ENCODE measurements around the gene MLN. TPM values are rescaled to one million over a fixed set of nuclear protein-coding genes. Genes with fewer than 3 reads are reported as not detected.

The MLN gene
- polyA plus RNA-seq, 1 donor from 2014 or later: not detected

GRCh38 chr6:33782561-33782960, 21.2 kb downstream of the MLN start:
- Histone ChIP-seq H3F3A (ENCODE audit: insufficient read depth, low read length, poor library complexity, severe bottlenecking) (peaks cover 2% of the 10 kb centered on the region), H3K36me3 (ENCODE audit: insufficient read depth, low read length) (no peaks in the 10 kb centered on the region), H3K9me3 (ENCODE audit: low read length) (no peaks in the 10 kb centered on the region), H4K20me1 (ENCODE audit: insufficient read depth) (no peaks in the 10 kb centered on the region), H3K79me2 (replicated peaks; ENCODE audit: insufficient read depth, low read length) (peaks cover 20% of the 10 kb centered on the region), H3K4me3 (ENCODE audit: low read length) (no peak overlapping the region), H3K9me2 (ENCODE audit: insufficient read depth, low read length) (no peaks in the 10 kb centered on the region), H3K4me2 (ENCODE audit: low read length) (no peak overlapping the region), H2AFZ (ENCODE audit: low read depth, low read length) (no peak overlapping the region), H3K27me3 (ENCODE audit: insufficient read depth, low read depth, low read length) (no peaks in the 10 kb centered on the region), H3K9ac (ENCODE audit: low read length) (no peak overlapping the region), H3K27ac (ENCODE audit: low read length) (no peak overlapping the region)
- TF ChIP-seq CTCF (IDR thresholded peaks at IDR 0.05; ENCODE audit: poor library complexity, severe bottlenecking) (no peak), EP300 (conservative IDR thresholded peaks at IDR 0.05; ENCODE audit: poor library complexity, severe bottlenecking) (no peak), SMC3 (conservative IDR thresholded peaks at IDR 0.05; ENCODE audit: poor library complexity) (no peak), REST (IDR thresholded peaks at IDR 0.05; ENCODE audit: borderline replicate concordance) (no peak), TAF1 (IDR thresholded peaks at IDR 0.05; ENCODE audit: low read depth) (no peak)

GRCh38 chr6:33781131-33781975, 22.4 kb downstream of the MLN start:
- no peaks in the 10 kb centered on the region for H4K20me1 ChIP-seq (ENCODE audit: insufficient read depth)

More at GRCh38 chr6:33781131-33781975, 22.4 kb downstream of the MLN start:
- H3K9me3 ChIP-seq (ENCODE audit: low read length): no peaks in the 10 kb centered on the region
- H3K36me3 ChIP-seq (ENCODE audit: insufficient read depth, low read length): peaks cover 8% of the 10 kb centered on the region
- H3K79me2 ChIP-seq (replicated peaks; ENCODE audit: insufficient read depth, low read length): peaks cover 8% of the 10 kb centered on the region
- no peak overlapping the region for H3K4me3 ChIP-seq (ENCODE audit: low read length)
- peaks cover 2% of the 10 kb centered on the region for H3F3A ChIP-seq (ENCODE audit: insufficient read depth, low read length, poor library complexity, severe bottlenecking)
- H3K4me2 ChIP-seq (ENCODE audit: low read length): no peak overlapping the region
- H2AFZ ChIP-seq (ENCODE audit: low read depth, low read length): no peak overlapping the region
- H3K27me3 ChIP-seq (ENCODE audit: insufficient read depth, low read depth, low read length): no peaks in the 10 kb centered on the region
- H3K27ac ChIP-seq (ENCODE audit: low read length): peak overlapping the region; percentile 24
- H3K9ac ChIP-seq (ENCODE audit: low read length): no peak overlapping the region
- H3K9me2 ChIP-seq (ENCODE audit: insufficient read depth, low read length): no peaks in the 10 kb centered on the region
- TF ChIP-seq CTCF (IDR thresholded peaks at IDR 0.05; ENCODE audit: poor library complexity, severe bottlenecking) (no peak), POLR2AphosphoS5 (IDR thresholded peaks at IDR 0.05) (no peak), EZH2 (IDR thresholded peaks at IDR 0.05; ENCODE audit: borderline replicate concordance, insufficient read depth, low read length, poor library complexity, severe bottlenecking) (no peak), MXI1 (conservative IDR thresholded peaks at IDR 0.05; ENCODE audit: poor library complexity, severe bottlenecking) (no peak), EP300 (conservative IDR thresholded peaks at IDR 0.05; ENCODE audit: poor library complexity, severe bottlenecking) (no peak), SMC3 (conservative IDR thresholded peaks at IDR 0.05; ENCODE audit: poor library complexity) (no peak), RAD21 (conservative IDR thresholded peaks at IDR 0.05) (no peak), TAF1 (IDR thresholded peaks at IDR 0.05; ENCODE audit: low read depth) (no peak), REST (IDR thresholded peaks at IDR 0.05; ENCODE audit: borderline replicate concordance) (no peak)

Measured in neural cell (in vitro differentiated cells).